ENCODE measurements around the gene MUC3A.
A peak's percentile ranks its signal among the peaks of the same experiment; 100 is the strongest.

The MUC3A gene

DNA sequence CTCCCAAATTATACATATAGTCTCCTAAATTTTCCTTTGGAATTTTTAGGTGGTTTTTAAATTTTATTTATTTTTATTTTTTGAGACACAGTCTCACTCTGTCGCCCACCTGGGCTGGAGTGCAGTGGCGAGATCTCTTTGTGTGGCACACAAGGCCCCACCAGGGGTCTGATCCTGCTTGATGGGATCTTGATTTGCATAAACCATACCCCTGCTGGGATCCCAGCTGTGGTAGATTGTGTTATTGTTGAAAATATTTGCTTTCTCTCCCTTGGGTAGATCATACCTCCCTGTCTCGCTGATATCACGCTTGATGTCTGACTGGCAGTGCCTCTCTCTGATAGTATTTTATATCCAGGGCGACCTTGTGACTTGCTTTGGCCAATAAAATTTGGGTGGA is 5.6 kb upstream of the MUC3A start:
- no peak for DNase-seq (ENCODE audit: extremely low read depth in 1 of 2, low read depth in 1 of 2)

DNA sequence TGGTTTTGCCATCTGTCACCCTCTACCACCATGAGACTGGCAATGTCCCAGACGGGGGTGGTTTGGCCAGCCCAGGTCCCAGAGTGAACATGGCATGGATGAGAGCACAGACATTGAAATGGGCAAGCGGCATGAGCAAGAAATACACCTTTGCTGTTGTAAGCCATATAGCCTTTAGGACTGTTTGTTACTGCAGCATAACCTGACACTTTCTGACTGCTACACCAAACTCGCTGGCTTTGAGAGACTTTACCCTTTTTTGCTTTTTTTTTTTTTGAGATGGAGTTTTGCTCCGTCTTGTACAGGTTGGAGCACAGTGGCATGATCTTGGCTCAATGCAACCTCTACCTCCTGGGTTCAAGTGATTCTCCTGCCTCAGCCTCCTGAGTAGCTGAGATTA is 5.2 kb upstream of the MUC3A start:
- DNase-seq (ENCODE audit: extremely low read depth in 1 of 2, low read depth in 1 of 2), result no peak

DNA sequence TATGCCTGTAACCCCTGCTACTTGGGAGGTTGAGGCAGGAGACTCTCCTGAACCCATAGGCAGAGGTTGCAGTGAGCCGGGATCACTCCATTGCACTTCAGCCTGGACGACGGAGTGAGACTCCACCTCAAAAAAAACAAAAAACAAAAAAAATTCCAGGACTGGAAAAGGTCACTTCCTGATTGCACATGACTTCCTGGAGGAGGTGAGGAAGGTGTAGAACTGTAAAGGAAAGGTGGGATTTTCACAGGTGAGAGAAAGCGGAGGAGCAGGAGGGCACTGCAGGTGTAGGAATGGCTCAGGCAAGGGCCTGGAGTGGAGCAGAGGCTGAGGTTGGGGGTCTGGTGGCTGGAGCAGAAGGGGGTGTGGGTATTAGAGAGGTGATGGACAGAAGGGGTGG is 3.2 kb upstream of the MUC3A start:
- DNase-seq (ENCODE audit: extremely low read depth in 1 of 2, low read depth in 1 of 2), result no peak

DNA sequence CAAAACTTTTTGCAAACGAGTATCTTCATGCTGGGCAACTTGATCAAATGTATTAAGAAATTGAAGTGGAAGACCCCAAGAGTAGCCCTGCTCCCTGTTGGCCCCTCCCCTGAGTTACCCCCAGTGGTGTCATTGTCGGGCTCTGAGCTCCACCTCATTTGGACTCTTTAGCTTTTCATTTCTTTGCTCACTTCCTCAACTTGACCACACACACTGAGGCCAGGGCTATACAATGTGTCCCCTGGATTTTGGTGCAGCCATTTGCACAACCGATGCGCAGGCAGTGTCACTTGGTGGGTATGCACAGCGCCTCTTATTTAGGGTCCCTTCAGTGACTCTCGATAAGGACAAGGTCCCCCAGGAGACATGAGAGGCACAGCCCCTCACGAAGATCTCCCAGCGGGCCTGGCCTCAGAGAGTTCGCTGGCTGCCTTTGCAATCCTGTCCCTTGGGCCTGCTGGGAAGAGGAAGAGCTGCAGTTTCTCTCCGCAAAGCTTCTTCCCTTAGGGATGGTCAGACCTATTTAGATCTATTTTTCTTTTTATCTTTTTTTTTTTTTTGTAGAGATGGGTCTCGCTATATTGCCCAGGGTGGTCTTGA is 2.5 kb upstream of the MUC3A start:
- DNase-seq (ENCODE audit: extremely low read depth in 1 of 2, low read depth in 1 of 2), result no peak

DNA sequence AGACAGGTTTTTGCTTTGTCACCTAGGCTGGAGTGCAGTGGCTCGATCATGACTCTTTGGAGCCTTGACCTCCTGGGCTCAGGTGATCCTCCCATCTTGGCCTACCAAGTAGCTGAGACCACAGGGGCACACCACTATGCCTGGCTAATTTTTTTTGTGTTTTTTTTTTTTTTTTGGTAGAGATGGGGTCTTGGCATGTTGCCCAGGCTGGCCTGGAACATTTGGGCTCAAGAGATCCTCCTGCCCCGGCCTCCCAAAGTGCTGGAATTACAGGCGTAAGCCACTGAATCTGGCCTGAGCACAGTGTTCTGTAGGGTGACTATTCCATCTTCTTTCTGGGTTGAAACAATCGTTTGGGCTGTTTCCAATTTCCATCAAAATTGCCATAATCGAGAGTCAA is 1.5 kb upstream of the MUC3A start:
- no peak for DNase-seq (ENCODE audit: extremely low read depth in 1 of 2, low read depth in 1 of 2)

DNA sequence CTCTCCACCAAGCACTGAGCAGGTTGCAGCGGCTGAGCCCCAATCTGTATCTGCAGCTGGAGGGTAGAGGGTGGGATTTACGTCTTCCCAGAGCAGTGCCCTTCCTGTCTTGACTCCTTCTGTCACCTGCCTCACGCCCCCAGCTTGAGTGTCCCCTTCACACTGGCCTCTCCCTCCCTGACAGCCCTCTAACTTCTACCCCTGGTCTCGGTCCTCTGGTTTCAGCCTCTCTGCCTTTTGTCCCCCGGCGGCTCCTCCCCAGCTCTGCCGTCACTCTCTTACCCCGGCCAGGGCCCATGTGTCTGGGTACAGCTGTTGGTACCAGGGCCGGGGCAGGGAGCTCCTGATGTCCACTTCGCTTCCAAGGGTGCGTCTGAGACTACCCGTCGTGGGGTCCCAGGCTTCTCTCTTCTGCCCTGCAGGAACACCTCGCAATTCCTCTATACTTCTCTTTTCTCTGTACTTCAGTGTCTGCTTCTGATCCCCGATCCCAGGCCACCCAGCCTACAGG is 654 bp downstream of the MUC3A start:
- DNase-seq (ENCODE audit: extremely low read depth in 1 of 2, low read depth in 1 of 2), result no peak

DNA sequence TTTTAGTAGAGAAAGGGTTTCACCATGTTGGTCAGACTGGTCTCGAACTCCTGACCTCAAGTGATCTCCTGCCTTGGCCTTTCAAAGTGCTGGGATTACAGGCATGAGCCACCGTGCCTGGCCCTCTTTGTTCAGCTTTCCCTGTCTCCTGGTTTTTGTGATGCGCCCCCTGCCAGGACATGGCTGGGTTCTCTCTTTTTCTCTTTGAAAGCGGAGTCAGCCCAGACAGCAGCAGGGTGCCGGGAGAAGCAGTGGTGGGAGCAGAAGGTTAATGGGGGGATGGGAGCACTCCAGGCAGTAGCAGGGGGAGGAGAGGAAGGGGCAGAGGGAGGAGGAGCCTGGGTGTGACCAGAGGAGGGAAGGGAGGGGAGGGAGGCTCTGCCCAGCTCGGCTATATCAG is 1.8 kb downstream of the MUC3A start:
- no peak for DNase-seq (ENCODE audit: extremely low read depth in 1 of 2, low read depth in 1 of 2)

DNA sequence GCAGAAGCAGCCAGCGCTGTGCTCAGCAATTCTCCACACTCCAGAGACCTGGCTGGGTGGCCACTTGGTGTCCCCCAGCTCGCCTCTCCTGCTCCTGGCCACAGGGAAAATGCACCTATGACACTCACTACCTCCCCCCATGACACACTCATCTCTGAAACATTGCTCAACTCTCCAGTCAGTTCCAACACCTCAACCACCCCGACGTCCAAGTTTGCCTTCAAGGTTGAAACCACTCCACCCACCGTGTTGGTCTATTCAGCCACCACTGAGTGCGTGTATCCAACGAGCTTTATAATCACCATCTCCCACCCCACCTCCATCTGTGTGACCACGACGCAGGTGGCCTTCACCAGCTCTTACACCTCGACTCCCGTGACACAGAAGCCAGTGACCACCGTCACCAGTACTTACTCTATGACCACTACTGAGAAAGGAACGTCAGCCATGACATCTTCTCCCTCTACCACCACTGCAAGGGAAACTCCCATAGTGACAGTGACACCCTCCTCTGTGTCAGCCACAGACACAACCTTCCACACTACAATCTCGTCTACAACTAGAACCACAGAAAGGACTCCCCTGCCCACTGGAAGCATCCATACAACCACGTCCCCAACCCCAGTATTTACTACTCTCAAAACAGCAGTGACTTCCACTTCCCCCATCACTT is 2.7 kb downstream of the MUC3A start:
- DNase-seq (ENCODE audit: extremely low read depth in 1 of 2, low read depth in 1 of 2), result peak; percentile 14 to 45

DNA sequence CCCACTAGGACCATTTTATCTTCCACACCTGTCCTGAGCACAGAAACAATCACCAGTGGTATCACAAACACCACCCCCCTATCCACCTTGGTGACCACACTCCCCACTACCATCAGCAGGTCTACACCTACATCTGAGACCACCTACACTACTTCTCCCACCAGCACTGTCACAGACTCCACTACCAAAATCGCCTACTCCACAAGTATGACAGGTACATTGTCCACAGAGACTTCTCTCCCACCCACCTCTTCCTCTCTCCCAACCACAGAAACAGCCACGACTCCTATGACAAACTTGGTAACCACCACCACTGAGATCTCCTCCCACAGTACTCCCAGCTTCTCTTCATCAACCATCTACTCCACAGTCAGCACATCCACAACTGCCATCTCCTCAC is 3.3 kb downstream of the MUC3A start:
- DNase-seq (ENCODE audit: extremely low read depth in 1 of 2, low read depth in 1 of 2), result peak in 1 of 2 donors; percentile 10

DNA sequence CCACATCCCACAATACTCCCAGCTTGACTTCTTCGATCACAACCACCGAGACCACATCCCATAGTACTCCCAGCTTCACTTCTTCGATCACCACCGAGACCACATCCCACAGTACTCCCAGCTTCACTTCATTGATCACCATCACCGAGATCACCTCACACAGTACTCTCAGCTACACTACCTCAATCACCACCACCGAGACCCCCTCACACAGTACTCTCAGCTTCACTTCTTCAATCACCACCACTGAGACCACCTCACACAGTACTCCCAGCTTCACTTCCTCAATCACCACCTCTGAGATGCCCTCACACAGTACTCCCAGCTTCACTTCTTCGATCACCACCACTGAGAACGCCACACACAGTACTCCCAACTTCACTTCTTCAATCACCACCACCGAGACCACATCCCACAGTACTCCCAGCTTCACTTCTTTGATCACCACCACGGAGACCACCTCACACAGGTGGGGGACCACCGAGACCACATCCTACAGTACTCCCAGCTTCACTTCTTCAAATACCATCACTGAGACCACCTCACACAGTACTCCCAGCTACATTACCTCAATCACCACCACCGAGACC is 8.6 kb downstream of the MUC3A start:
- no peak for DNase-seq (ENCODE audit: extremely low read depth in 1 of 2, low read depth in 1 of 2)

DNA sequence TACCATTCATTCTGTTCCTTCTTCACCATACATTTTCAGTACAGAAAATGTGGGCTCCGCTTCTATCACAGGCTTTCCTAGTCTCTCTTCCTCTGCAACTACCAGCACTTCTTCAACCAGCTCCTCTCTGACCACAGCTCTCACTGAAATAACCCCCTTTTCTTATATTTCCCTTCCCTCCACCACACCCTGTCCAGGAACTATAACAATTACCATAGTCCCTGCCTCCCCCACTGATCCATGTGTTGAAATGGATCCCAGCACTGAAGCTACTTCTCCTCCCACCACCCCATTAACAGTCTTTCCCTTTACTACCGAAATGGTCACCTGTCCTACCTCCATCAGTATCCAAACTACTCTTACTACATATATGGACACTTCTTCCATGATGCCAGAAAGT is 10.6 kb downstream of the MUC3A start:
- no peak for DNase-seq (ENCODE audit: extremely low read depth in 1 of 2, low read depth in 1 of 2)

DNA sequence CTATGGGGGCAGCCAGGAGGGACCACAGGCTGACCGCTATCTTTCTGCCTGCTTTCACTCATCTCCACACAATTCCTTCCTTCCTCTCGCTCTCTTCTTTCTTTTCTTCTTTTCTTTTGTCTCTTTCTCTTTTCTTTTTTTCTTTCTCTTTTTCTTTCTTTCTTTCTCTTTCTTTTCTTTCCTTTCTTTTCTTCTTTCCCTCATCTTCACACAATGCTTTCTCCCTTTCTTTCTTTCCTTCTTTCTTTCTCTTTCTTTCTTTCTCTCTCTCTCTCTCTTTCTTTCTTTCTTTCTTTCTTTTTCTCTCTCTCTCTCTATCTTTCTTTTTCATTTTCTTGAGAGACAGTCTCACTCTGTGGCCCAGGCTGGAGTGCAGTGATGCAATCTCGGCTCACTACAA is 13.2 kb downstream of the MUC3A start:
- no peak for DNase-seq (ENCODE audit: extremely low read depth in 1 of 2, low read depth in 1 of 2)

DNA sequence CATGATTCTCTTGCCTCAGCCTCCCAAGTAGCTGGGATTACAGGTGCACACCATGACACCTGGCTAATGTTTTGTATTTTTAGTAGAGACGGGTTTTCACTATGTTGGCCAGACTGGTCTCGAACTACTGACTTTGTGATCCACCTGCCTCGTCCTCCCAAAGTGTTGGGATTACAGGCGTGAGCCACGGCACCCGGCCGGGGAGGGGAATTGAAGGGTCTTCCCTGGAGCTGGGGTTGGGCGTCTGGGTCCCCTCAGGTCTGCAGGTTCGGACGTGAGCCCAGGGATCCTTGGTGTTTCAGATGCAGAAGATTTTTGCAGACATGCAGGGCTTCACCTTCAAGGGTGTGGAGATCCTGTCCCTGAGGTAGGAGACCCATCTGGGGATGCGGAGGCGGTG is 14.1 kb downstream of the MUC3A start:
- no peak for DNase-seq (ENCODE audit: extremely low read depth in 1 of 2, low read depth in 1 of 2)

DNA sequence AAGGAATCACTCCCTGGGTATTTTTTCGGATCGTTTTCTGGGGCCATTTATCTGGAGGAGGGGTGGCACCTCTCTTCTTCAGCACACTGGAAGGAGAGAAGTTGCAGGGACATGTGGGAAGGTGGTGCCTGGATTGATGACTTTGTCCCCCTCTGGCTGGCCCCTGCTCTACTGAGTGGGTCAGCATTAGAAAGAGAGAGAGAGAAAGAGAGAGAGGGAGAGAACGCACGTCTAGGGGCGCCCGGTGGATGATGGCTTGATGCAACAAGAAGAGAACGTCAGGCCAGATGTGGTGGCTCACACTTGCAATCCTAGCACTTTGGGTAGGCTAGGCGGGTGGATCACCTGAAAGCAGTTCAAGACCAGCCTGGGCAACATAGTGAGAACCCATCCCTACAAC is 14.5 kb downstream of the MUC3A start:
- DNase-seq (ENCODE audit: extremely low read depth in 1 of 2, low read depth in 1 of 2), result no peak

DNA sequence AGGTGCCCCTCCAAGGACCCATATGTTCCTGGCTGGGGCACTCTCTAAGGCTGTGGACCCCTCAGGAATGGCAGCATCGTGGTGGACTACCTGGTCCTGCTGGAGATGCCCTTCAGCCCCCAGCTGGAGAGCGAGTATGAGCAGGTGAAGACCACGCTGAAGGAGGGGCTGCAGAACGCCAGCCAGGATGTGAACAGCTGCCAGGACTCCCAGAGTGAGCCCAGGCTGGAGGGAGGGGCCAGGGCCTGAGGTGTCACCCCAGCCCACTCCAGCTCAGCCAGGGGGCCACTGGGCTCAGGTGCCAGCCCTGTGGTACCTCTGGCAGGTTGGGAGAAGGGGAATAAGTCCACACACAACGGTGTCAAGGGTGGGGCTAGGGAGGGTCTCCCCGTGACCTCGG is 15.3 kb downstream of the MUC3A start:
- DNase-seq (ENCODE audit: extremely low read depth in 1 of 2, low read depth in 1 of 2), result no peak

DNA sequence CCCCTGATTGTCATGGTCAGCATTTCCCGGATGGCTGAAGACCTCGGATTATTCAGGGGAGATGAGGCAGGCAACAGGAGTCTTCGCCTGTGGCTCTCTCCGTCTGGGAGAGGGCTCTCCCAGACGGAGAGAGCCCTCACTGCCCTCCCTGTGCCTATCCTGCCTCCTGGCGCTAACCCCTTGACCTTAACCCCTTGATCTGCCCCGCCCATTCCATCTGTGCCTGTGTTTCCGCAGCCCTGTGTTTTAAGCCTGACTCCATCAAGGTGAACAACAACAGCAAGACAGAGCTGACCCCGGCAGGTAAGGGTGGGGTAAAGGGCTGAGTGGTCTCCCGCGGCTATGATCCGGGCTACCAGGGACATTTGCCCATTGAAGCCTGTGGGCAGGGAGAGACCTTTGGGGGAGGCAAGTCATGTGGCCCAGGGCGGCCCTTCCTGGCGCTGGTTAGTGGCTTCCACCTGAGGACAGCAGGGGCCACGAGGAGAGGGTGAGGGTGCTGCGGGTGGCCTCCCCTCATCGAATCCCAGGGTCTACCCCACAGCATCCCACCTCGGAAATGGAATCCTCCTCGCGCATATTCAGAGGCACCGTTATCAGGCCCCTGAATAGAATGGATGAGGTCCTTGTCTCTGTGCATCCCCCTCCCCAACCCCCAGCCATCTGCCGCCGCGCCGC is 15.8 kb downstream of the MUC3A start:
- DNase-seq (ENCODE audit: extremely low read depth in 1 of 2, low read depth in 1 of 2), result no peak

DNA sequence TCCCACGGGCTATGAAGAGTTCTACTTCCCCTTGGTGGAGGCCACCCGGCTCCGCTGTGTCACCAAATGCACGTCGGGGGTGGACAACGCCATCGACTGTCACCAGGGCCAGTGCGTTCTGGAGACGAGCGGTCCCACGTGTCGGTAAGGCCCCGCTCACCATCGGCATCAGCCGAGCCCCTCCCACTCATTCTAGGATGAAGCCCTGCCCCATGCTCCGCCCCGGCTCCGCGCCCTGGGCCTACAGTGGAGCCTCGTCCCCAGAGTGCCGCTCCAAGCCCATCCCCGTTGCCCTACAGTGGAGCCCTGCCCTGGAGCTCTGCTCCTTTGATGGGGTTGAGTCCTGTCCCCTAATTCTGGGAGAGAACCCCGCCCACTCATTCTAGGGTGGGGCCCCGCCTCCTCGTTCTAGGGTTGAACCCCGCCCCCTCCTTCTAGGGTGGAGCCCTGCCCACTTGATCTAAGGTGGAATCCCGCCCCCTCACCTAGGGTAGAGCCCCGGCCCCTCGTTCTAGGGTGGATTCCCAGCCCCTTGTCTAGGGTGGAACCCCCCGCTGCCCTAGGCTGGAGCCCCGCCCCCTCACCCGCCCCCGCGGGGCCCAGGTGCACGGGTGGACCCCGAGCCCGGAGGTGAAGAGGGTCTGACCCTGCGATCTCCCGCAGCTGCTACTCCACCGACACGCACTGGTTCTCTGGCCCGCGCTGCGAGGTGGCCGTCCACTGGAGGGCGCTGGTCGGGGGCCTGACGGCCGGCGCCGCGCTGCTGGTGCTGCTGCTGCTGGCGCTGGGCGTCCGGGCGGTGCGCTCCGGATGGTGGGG is 16.6 kb downstream of the MUC3A start:
- DNase-seq (ENCODE audit: extremely low read depth in 1 of 2, low read depth in 1 of 2), result peak; percentile 65

DNA sequence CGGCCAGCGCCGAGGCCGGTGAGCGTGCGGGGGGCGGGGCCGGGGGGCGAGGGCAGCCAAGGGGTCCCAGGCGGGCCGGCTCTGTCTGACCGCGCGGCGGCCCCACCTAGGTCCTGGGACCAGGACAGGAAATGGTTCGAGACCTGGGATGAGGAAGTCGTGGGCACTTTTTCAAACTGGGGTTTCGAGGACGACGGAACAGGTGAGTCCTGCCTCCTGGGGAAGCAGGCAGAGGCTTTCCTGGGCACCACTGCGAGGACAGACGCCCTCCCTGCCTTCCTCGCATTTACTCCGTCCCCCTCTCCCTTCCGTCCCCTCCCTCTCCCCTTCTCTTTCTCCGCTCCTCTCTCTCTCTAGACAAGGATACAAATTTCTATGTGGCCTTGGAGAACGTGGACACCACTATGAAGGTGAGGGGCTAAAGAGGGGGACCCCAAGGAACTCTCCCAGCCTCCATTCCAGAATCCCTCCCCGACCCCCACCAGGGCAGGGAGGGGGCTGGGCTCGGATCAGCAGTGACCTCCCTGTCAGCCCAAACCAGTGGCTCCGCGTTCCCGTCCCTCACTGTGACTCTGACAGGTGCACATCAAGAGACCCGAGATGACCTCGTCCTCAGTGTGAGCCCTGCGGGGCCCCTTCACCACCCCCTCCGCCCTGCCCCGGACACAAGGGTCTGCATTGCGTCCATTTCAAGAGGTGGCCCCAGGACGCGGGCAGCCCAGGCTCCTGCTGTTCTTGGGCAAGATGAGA is 17.4 kb downstream of the MUC3A start:
- no peak for DNase-seq (ENCODE audit: extremely low read depth in 1 of 2, low read depth in 1 of 2)

DNA sequence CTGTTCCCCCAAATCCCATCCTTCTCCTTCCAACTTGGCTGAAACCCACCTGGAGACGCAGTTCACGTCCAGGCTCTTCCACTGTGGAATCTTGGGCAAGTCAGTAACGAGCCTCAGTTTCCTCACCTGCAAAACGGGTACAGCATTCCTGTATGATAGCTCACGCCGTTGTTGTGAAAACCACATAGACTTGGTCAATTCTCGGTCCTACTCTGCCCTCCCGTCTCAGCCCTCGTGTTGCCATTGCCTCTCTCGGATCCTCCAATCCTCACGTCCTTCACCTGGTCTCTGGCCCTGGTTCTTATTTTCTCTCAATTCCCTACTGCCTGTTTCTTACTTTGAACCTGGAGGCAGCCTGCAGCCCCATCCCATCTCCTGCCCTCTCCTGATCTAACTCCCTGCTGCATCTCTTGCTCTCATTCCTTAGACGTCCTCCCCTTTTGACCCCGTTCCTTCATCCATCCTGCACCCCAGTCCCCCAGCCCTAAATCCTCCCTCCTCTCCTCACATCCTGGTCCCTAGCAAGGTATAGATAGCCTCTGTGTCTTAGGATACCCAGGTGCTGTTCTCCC is 18.0 kb downstream of the MUC3A start:
- DNase-seq (ENCODE audit: extremely low read depth in 1 of 2, low read depth in 1 of 2), result no peak

DNA sequence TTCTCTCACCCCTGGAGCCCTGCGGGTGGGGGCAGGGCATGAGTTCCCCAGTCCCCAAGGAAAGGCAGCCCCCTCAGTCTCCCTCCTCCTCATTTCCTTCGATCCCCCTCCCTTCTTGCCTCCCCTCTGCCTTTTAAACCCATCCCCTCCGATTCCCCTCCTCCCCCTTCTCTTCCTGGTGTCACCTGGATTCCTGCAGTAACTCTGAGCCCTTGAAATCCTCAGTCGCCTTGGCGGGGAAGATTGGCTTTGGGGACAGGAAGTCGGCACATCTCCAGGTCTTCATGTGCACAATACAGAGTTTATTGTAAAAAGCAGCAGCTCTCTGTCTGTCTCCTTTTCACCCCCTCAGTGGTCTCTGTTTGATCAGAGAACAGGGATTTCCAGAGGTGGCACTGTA is 18.7 kb downstream of the MUC3A start:
- no peak for DNase-seq (ENCODE audit: extremely low read depth in 1 of 2, low read depth in 1 of 2)
